ENCODE measurements around the gene RAN. TPM values are rescaled to one million over a fixed set of nuclear protein-coding genes. Genes with fewer than 3 reads are reported as not detected.
A peak's percentile ranks its signal among the peaks of the same experiment; 100 is the strongest.
"Not testable (repeated sequence)": the region's sequence is repeated elsewhere in the genome, so short reads cannot be mapped to it uniquely, and the experiment has no call there.

Gene RAN
- polyA plus RNA-seq, 3 donors = 680 to 798 (median 775) TPM

DNA sequence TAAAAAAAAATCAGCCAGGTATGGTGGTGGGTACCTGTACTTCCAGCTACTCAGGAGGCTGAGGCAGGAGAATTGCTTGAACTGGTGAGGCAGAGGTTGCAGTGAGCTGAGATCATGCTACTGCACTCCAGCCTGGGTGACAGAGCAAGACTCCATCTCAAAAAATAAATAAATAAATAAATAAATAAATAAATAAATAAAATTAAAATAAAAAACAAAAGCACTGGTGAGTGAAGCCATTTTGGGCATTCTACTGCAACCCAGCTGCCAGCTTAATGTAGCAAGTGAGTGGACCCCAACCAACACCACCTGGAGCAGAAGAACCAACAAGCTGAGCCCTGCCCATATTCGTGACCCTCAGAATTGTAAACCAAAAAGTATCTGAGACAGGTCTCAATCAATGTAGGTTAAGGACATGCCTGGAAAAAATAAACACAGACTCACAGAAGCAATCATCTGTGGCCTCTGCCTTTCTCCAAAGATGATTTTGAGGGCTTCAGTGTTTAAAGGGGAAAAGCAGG lies 23.0 kb upstream of the RAN start:
- DNase-seq (ENCODE audit: low read depth in 3 of 3, low spot score in 2 of 3) = not testable (repeated sequence)

DNA sequence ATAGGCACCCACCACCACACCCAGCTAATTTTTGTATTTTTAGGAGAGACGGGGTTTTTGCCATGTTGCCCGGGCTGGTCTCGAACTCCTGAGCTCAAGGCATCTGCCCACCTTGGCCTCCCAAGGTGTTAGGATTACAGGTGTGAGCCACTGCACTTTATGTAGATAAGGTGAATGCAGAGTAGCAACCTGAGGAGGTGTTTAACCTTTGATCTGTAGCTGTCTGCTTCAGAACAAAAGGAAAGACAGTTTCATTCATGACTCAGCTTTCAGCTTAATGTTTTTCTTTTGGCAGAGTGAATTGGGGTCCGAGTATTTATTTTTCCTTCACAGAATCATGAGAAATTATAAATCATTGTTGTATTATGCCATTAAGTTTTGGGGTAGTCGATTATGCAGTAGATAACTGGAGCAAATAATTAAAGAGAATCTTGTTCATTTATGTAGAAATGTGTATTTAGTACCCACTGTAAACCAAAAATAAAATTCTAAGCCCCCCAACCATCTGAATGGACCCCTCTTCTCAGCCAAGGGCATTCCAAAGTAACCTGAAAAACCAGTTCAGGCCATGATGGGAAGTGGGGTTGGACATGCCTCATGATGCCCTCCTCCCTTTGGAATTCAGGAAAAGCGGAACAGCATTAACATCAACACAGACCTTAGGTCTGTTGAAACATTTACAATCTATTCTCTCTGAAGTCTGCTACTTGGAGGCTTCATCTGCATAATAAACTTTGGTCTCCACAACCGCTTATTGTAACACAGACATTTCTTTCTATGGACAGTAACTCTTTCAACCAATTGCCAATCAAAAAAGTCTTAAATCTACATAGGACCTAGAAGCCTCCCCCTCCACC lies 22.1 kb upstream of the RAN start:
- DNase-seq (ENCODE audit: low read depth in 3 of 3, low spot score in 2 of 3) = peak in 1 of 3 donors; percentile 63

DNA sequence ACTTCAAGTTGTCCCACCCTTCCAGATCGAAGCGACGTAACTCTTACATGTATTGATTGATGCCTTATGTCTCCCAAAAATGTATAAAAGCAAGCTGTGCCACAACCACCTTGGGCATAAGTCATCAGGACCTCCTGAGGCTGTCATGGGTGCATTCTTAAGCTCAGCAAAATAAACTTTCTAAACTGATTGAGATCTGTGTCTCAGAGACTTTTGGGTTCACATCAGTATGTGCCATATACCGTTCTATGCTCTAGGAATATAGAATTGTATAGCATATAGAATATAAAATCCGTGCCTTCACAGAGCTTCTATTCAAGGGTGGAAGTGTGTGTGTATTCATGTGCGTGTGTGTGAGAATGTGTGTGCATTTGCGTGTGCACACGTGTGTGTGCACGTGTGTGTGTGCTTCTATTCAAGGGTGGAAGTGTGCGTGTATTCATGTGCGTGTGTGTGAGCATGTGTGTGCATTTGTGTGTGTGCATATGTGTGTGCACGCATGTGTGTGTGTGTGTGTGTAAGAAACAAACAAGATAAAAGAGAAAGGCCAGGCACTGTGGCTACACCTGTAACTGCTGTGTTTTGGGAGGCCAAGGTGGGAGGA lies 21.3 kb upstream of the RAN start:
- no peak for DNase-seq (ENCODE audit: low read depth in 3 of 3, low spot score in 2 of 3)

DNA sequence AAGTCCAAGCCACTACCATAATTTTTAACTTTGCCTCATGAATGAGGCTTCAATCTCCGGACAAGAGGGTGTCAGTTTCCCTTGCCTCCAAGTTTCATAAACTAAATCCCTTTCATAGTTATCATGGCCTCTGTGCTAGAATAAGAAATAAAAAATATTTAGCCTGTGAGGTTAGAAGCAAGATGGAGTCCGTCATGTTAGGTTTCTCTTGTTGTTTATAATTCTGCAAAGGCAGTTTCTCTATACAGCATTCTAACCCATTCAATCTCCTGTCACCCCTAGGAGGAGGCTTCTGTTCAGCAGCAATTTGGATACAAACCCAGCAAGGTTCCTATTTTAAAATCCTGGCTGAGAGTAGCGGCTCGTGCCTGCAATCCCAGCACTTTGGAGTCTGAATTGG lies 15.8 kb upstream of the RAN start:
- no peak for DNase-seq (ENCODE audit: low read depth in 3 of 3, low spot score in 2 of 3)

DNA sequence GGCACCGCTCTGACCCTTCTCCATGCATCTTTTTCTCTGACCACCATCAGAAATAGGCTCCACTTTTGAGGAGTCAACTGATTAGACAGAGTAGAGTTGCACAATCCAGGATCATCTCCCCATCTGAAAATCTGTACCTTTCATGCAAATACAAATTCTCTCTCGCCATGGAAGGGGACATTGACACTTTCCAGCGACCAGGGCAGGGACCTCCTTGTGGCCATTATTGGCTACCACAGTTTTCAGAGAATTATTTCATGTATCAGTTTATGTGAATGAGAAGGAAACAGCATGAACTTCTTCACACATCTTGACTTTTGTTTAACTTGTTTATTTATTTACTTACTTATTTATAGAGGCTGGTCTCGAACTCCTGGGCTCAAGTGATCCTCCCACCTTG lies 13.8 kb upstream of the RAN start:
- no peak for DNase-seq (ENCODE audit: low read depth in 3 of 3, low spot score in 2 of 3)

DNA sequence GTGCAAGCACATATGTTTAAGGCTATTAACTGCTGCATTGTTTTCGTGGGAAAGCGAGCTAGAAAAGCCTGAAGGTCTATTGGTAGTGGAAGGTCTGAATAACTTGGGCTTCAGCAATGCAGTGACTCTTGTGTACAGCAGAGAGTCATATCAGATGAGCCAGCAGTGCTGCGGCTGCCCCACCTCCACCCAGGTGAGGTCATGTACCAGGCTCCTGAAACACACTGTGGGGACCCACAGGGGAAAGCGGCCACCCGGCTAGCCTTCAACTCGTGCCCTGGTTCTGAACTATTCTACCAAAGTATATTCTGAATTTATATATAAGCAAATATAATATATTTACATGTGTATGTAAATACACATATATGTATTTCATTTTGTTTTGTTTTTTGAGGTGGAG lies 12.7 kb upstream of the RAN start:
- no peak for DNase-seq (ENCODE audit: low read depth in 3 of 3, low spot score in 2 of 3)

DNA sequence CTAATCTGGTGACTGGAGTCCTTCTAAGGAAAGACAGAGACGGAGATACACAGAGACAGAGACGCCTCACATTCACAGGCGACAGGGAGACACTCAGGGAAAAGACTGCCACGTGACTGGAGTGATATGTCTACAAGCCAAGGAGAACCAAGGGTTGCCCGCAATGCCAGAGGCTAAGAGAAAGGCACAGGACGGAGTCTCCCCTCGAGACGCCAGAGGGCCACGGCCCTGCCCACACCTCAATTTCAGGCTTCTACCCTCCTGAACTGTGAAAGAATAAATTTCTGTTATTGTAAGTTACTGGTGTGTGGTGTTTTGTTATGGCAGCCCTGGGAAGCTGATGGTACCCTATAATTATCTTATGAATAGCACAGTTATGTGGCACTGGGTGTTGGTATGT lies 11.6 kb upstream of the RAN start:
- DNase-seq (ENCODE audit: low read depth in 3 of 3, low spot score in 2 of 3) = no peak

DNA sequence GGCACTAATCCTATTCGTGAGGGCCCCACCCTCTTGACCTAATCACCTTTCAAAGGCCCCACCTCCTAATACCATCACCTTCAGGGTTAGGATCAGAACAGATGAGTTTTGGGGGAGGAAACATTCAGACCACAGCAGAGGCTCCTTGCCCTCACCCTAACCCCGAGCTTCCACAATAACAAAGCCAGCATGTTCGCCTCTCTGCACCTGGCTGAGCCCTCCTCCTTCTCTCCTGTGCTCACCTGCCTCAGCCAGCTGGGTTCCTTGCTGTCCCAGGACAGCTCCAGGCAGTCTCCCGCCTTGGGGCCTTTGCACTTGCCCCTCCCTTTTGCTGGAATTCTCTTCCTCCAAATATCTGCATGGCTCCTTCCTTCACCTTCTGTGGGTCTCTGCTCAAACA lies 9.7 kb upstream of the RAN start:
- DNase-seq (ENCODE audit: low read depth in 3 of 3, low spot score in 2 of 3) = no peak

DNA sequence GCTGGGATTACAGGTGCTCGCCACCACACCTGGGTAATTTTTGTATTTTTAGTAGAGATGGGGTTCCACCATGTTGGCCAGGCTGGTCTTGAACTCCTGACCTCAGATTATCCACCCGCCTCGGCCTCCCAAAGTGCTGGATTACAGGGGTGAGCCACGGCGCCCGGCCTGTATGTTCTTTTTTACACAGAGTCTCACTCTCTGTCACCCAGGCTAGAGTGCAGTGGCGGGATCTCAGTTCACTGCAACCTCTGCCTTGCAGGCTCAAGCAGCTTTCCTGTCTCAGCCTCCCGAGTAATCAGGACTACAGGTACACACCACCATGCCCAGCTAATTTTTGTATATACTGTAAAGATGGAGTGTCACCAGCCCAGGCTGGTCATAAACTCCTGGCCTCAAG lies 9.1 kb upstream of the RAN start:
- not testable (repeated sequence) for DNase-seq (ENCODE audit: low read depth in 3 of 3, low spot score in 2 of 3)

DNA sequence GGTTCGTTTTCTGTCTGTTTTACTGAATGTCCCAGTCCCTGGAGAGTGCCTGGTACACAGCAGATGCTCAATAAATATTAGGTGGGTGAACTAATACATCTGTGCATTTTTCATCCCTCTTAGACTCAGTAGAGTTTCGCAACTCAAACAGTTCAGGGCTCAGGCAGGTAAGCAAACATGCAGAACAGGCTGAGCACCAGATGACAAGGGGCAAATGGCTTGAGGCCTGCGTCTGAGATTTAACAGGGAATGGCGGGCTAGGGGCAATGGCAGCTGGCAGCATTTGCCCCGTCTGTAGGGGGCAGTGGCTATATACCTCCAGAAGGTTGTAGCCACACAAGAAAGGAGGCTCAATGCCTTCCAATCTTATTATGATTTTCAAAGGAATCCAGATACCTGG lies 8.6 kb upstream of the RAN start:
- DNase-seq (ENCODE audit: low read depth in 3 of 3, low spot score in 2 of 3) = no peak

DNA sequence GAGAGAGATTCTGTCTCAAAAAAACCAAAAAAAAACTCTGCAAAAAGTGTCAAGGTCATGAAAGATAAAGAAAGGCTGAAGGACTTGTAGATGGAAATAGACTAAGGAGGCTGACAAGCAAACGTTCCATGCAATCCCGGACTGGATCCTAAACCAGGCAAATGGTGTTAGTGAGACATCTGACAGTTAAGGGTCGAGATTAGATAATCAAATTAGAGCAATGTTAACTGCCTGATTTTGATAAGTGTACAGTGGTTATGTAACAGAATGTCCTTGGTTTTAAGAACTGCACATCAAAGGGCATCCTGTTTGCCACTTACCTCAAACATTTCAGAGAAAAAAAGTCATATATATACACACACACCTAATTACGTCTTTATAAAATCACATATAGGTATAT lies 3.5 kb upstream of the RAN start:
- DNase-seq (ENCODE audit: low read depth in 3 of 3, low spot score in 2 of 3) = no peak

DNA sequence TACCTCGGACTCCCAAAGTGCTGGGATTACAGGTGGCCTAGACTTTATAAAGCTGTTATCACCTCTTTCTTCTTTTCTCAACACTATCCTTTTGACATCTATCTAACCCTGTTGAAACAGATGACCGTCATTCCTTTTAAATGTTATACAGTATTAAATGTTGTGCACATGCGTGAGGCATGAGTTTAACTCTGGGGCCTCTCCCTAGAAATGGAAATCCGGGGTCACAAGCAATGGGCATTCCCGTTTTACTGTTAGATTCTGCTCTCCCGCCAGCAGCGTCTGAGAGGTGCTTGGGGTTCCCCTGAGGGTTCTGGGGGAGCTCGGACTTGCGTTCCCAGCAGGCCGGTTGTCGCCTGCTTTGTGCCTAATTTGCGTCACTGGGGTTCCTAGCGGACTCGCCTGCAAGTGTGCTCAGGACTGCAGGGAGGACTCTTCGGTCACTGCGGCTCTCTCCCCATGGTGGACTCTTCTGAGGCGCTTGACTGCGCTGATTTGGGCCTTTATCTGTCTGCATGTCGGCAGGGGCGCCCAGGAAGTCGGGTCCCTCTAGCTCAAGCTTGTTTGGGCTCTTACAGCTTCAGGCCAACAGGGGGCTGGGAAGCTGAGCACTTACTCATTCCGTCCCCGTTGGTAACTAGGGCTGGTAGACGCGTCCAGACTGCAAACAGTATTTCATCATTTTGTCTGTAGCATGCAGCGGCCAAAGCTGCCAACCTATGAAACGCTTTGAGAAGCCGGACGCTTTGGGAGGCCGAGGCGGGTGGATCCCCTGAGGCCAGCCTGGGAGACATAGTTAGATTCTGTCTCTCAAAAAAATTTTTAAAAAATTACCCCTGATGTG lies 1.2 kb upstream of the RAN start:
- no peak for DNase-seq (ENCODE audit: low read depth in 3 of 3, low spot score in 2 of 3)

DNA sequence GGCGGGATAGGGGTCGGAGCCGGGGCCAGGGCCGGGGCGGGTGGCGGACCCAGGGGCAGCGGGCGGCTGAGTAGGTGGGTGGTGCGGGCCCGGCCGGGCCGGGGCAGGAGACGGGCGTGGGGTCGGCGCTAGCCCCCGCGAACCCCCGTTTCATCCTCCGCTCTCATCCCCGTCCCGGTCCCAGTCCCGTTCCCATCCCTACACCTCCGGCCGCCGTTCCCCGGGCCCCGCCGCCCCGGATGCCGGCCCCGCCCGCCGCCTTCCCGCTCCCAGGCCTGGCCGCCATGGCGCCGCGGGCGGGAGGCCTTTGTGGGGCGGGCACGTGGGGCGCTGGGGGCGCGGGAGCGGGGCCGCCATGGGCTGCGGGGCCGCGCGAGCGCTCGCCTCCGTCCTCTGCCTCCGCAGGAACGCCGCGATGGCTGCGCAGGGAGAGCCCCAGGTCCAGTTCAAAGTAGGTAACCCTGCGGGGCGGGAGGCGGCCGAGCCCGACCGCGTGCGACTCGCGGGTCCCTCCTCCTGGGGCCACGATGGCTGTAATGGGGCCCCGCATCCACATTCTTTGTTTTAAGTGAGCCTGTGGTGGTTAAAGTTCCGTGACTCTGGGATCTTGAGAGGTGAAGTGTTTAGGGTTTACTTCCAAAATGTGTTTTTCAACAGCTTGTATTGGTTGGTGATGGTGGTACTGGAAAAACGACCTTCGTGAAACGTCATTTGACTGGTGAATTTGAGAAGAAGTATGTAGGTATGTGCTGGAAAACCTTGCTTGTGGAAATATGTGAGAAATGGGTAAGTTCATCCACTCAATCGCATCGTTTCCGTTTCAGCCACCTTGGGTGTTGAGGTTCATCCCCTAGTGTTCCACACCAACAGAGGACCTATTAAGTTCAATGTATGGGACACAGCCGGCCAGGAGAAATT lies 572 bp downstream of the RAN start:
- DNase-seq (ENCODE audit: low read depth in 3 of 3, low spot score in 2 of 3) = no peak

DNA sequence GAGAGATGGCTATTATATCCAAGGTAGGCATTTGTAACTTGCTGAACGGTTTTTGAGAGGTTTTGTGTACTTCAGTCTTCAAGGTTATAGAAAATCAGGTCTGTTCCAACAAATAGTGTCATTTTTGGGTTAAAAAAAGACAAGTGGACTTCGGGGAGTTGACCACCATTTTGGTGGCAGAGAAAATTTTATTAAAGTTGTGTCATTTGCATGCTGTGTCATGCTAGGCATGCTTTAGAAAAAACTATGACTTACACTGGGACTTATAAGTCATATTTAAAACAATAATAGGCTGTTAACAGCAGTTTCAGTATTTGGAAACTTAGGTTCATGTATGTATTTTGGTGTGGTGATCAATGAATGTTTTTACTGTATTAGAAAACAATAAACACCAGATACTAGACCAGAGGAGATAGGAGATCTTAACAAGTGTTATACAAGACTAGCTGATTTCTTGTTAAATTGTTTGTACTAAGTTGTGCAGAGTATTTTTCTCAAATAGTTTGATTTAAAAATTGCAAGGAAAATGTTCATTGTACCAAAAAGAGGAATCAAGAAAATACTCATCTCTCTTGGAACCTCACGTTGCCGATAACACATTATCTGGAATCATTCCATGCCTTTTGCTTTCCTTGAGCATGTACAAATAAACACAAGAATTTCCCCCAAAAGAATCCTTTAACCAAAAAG lies 1.4 kb downstream of the RAN start:
- DNase-seq (ENCODE audit: low read depth in 3 of 3, low spot score in 2 of 3) = no peak

DNA sequence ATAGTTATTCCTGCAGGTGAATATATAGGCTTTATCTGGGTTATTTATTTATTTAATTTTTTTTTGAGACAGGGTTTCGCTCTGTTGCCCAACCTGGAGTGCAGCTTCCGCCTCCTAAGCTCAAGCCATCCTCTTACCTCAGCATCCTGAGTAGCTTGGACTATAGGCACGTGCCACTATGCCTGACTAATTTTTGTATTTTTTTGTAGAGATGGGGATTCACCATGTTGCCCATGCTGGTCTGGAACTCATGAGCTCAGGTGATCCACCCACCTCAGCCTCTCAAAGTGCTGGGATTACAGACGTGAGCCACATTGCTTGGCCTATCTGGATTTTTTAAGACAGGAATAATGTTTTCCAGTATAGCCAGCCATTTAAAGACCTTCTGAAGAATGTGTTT lies 2.0 kb downstream of the RAN start:
- no peak for DNase-seq (ENCODE audit: low read depth in 3 of 3, low spot score in 2 of 3)

DNA sequence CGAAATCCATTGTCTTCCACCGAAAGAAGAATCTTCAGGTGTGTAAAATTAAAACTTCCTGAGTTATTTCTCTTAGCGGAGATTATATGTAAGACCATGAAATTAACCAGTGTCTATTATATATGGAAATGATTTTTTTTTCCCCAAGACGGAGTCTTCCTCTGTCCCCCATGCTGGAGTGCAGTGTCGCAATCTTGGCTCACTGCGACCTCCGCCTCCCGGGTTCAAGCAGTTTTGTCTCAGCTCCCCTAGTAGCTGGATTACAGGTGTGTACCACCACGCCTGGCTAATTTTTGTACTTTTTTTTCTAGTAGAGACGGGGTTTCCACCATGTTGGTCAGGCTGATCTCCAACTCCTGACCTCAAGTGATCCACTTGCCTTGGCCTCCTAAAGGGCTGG lies 2.8 kb downstream of the RAN start:
- no peak for DNase-seq (ENCODE audit: low read depth in 3 of 3, low spot score in 2 of 3)

DNA sequence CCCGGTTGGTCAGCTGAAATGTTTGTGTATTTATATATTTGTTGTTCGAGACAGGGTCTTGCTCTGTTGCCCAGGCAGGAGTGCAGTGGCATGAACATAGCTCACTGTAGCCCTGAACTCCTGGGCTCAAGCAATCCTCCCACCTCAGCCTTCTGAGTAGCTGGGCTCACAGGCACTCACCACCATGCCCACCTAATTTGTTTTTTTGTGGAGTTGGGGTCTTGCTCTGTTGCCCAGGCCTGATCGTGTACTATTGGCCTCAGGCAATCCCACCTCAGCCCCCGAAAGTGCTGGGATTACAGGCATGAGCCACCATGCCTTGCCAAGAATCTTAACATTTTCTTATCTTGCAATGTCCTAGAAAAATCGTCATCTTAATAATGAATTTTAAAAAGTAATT lies 3.3 kb downstream of the RAN start:
- no peak for DNase-seq (ENCODE audit: low read depth in 3 of 3, low spot score in 2 of 3)

DNA sequence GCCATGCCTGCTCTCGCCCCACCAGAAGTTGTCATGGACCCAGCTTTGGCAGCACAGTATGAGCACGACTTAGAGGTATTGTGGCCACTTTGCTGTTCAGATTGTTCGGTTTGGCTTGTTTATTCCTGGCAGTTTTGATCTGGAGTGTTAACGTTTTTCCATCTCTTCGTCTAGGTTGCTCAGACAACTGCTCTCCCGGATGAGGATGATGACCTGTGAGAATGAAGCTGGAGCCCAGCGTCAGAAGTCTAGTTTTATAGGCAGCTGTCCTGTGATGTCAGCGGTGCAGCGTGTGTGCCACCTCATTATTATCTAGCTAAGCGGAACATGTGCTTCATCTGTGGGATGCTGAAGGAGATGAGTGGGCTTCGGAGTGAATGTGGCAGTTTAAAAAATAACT lies 3.8 kb downstream of the RAN start:
- not testable (repeated sequence) for DNase-seq (ENCODE audit: low read depth in 3 of 3, low spot score in 2 of 3)

DNA sequence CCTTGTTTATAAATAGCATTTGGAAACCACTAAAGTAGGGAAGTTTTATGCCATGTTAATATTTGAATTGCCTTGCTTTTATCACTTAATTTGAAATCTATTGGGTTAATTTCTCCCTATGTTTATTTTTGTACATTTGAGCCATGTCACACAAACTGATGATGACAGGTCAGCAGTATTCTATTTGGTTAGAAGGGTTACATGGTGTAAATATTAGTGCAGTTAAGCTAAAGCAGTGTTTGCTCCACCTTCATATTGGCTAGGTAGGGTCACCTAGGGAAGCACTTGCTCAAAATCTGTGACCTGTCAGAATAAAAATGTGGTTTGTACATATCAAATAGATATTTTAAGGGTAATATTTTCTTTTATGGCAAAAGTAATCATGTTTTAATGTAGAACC lies 4.4 kb downstream of the RAN start:
- DNase-seq (ENCODE audit: low read depth in 3 of 3, low spot score in 2 of 3) = no peak

DNA sequence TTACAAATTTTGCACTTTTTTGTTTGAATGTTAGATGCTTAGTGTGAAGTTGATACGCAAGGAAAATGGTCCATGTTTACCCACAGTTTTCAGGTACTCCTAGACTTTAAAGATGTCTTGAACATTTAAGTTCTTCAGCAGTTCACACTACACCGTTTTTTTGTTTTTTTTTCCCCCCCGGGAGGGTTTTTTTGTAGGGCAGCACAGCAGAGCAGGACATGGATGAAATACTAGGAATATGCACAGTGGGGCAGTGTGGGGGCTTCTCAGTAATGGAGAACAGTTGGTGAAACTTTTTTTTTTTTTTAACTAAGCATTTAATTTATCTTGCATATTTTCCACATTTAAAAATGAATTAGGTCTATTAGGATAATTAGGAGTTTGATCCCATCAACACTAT lies 4.9 kb downstream of the RAN start:
- no peak for DNase-seq (ENCODE audit: low read depth in 3 of 3, low spot score in 2 of 3)
